ENCODE measurements around the gene CPT1C. TPM values are rescaled to one million over a fixed set of nuclear protein-coding genes. Genes with fewer than 3 reads are reported as not detected.
A peak's percentile ranks its signal among the peaks of the same experiment; 100 is the strongest.

The CPT1C gene
- total RNA-seq, 1 donor from 2014 or later: 51.7 TPM

DNA sequence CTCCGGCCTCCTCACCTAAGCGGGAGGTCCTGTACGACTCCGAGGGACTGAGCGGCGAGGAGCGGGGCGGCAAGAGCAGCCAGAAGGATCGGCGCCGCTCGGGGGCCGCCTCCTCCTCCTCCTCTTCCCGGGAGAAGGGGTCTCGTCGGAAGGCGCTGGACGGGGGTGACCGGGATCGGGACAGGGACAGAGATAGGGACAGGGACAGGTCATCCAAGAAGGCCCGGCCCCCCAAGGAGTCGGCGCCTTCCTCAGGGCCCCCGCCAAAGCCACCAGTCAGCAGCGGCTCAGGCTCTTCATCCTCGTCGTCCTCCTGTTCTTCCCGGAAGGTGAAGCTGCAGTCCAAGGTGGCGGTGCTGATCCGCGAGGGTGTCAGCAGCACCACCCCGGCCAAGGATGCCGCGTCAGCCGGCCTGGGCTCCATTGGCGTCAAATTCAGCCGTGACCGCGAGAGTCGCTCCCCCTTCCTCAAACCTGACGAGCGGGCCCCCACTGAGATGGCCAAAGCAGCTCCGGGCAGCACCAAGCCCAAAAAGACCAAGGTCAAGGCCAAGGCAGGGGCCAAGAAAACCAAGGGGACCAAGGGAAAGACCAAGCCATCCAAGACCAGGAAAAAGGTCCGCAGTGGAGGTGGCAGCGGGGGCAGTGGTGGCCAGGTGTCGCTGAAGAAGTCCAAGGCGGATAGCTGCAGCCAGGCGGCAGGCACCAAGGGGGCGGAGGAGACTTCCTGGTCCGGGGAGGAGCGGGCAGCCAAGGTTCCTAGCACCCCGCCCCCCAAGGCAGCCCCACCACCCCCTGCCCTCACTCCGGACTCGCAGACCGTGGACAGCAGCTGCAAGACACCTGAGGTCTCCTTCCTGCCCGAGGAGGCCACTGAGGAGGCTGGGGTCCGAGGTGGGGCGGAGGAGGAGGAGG, 38.1 kb upstream of the CPT1C start:
- TF ChIP-seq, protein P1, sequence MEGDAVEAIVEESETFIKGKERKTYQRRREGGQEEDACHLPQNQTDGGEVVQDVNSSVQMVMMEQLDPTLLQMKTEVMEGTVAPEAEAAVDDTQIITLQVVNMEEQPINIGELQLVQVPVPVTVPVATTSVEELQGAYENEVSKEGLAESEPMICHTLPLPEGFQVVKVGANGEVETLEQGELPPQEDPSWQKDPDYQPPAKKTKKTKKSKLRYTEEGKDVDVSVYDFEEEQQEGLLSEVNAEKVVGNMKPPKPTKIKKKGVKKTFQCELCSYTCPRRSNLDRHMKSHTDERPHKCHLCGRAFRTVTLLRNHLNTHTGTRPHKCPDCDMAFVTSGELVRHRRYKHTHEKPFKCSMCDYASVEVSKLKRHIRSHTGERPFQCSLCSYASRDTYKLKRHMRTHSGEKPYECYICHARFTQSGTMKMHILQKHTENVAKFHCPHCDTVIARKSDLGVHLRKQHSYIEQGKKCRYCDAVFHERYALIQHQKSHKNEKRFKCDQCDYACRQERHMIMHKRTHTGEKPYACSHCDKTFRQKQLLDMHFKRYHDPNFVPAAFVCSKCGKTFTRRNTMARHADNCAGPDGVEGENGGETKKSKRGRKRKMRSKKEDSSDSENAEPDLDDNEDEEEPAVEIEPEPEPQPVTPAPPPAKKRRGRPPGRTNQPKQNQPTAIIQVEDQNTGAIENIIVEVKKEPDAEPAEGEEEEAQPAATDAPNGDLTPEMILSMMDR (IDR thresholded peaks at IDR 0.05): no peak
- Histone ChIP-seq H3K9me3 (ENCODE audit: low read depth) (no peaks in the 10 kb centered on the region), H3K36me3 (no peaks in the 10 kb centered on the region), H3K9ac (no peak overlapping the region), H3K4me2 (no peak overlapping the region), H3F3A (ENCODE audit: low read depth) (peaks cover 5% of the 10 kb centered on the region), H3K4me1 (no peaks in the 10 kb centered on the region), H3K27me3 (no peaks in the 10 kb centered on the region), H3K4me3 (no peak overlapping the region), H4K20me1 (ENCODE audit: low read depth) (peaks cover 31% of the 10 kb centered on the region), H3K79me2 (ENCODE audit: low read depth) (peaks cover 7% of the 10 kb centered on the region), H3K27ac (no peak overlapping the region), H2AFZ (replicated peaks) (no peak overlapping the region)
- no peak overlapping the region for H3K4me3 Mint-ChIP-seq
- peaks cover 28% of the 10 kb centered on the region for H3K36me3 Mint-ChIP-seq
- H3K27me3 Mint-ChIP-seq (ENCODE audit: insufficient read depth, low read depth): peaks cover 3% of the 10 kb centered on the region
- no peaks in the 10 kb centered on the region for H3K9me3 Mint-ChIP-seq
- no peak for DNase-seq (ENCODE audit: low spot score)
- H3K27ac Mint-ChIP-seq: no peak overlapping the region
- no peaks in the 10 kb centered on the region for H3K4me1 Mint-ChIP-seq

DNA sequence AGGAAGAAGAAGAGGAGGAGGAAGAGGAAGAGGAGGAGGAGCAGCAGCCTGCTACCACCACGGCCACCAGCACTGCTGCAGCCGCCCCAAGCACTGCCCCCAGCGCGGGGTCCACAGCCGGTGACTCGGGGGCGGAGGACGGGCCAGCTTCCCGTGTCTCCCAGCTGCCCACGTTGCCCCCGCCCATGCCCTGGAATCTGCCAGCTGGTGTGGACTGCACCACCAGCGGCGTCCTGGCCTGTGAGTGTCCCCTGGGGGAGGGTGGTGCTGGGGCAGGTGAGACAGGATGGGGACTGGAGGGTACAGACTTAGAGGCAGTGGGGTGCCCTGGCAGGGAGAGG, 37.5 kb upstream of the CPT1C start:
- peaks cover 25% of the 10 kb centered on the region for H4K20me1 ChIP-seq (ENCODE audit: low read depth)
- H3K27ac Mint-ChIP-seq: no peak overlapping the region

DNA sequence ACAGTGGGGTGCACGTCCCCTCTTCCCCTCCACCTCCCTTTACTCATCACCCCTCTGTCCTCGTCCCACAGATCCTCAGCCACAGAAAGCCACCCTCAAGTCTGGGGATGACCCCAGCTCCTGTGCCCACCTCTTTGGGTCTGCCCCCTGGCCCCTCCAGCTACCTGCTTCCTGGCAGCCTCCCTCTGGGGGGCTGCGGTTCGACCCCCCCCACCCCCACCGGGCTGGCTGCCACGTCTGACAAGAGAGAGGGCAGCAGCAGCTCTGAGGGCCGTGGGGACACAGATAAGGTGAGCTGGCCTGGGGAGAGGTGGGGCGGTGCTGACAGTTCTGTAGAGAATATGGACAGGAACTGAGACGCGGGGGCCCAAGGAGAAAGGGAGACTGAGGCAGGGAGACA, 36.3 kb upstream of the CPT1C start:
- H3K9me3 ChIP-seq (ENCODE audit: low read depth): no peaks in the 10 kb centered on the region
- peaks cover 3% of the 10 kb centered on the region for H3K27me3 Mint-ChIP-seq (ENCODE audit: insufficient read depth, low read depth)
- no peaks in the 10 kb centered on the region for H3K79me2 ChIP-seq (ENCODE audit: low read depth)
- TF ChIP-seq, protein P1 (IDR thresholded peaks at IDR 0.05): no peak
- no peak for TF ChIP-seq EZH2phosphoT487 (IDR thresholded peaks at IDR 0.05)
- TF ChIP-seq EZH2 (IDR thresholded peaks at IDR 0.05): no peak
- peaks cover 22% of the 10 kb centered on the region for H4K20me1 ChIP-seq (ENCODE audit: low read depth)
- H3K4me3 Mint-ChIP-seq: peak overlapping the region; percentile 66
- no peak for DNase-seq (ENCODE audit: low spot score)
- H3K36me3 Mint-ChIP-seq: peaks cover 32% of the 10 kb centered on the region
- no peak overlapping the region for H3K9ac ChIP-seq
- H3K27ac ChIP-seq: no peak overlapping the region
- H3F3A ChIP-seq (ENCODE audit: low read depth): peaks cover 16% of the 10 kb centered on the region
- no peaks in the 10 kb centered on the region for H3K9me3 Mint-ChIP-seq
- no peaks in the 10 kb centered on the region for H3K4me1 Mint-ChIP-seq
- H2AFZ ChIP-seq (replicated peaks): no peak overlapping the region
- H3K4me1 ChIP-seq: no peaks in the 10 kb centered on the region
- no peak overlapping the region for H3K27ac Mint-ChIP-seq
- H3K36me3 ChIP-seq: no peaks in the 10 kb centered on the region
- H3K27me3 ChIP-seq: no peaks in the 10 kb centered on the region
- no peak overlapping the region for H3K4me3 ChIP-seq
- no peak overlapping the region for H3K4me2 ChIP-seq

More for the DNA sequence above, 37.5 kb upstream of the CPT1C start:
- TF ChIP-seq EZH2phosphoT487 (IDR thresholded peaks at IDR 0.05): no peak
- TF ChIP-seq, protein P1 (IDR thresholded peaks at IDR 0.05): no peak
- TF ChIP-seq EZH2 (IDR thresholded peaks at IDR 0.05): no peak
- H3F3A ChIP-seq (ENCODE audit: low read depth): peaks cover 5% of the 10 kb centered on the region
- H2AFZ ChIP-seq (replicated peaks): no peak overlapping the region
- no peak overlapping the region for H3K4me2 ChIP-seq
- no peaks in the 10 kb centered on the region for H3K4me1 ChIP-seq
- Mint-ChIP-seq H3K9me3 (no peaks in the 10 kb centered on the region), H3K4me3 (no peak overlapping the region), H3K36me3 (peaks cover 28% of the 10 kb centered on the region), H3K4me1 (no peaks in the 10 kb centered on the region), H3K27me3 (ENCODE audit: insufficient read depth, low read depth) (peaks cover 3% of the 10 kb centered on the region)
- no peak overlapping the region for H3K4me3 ChIP-seq
- no peaks in the 10 kb centered on the region for H3K36me3 ChIP-seq
- peaks cover 7% of the 10 kb centered on the region for H3K79me2 ChIP-seq (ENCODE audit: low read depth)
- DNase-seq (ENCODE audit: low spot score): no peak
- no peak overlapping the region for H3K27ac ChIP-seq
- H3K9me3 ChIP-seq (ENCODE audit: low read depth): no peaks in the 10 kb centered on the region
- no peak overlapping the region for H3K9ac ChIP-seq
- H3K27me3 ChIP-seq: no peaks in the 10 kb centered on the region
